SW 1271 (cell line): ENCODE data around the gene SPRR3.

ENCODE experiments used
- DNase-seq, 2 experiments: peaks; one replicate each; lab custom pipeline; 2025; lab: John Stamatoyannopoulos, UW

Gene SPRR3, protein sequence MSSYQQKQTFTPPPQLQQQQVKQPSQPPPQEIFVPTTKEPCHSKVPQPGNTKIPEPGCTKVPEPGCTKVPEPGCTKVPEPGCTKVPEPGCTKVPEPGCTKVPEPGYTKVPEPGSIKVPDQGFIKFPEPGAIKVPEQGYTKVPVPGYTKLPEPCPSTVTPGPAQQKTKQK

DNA sequence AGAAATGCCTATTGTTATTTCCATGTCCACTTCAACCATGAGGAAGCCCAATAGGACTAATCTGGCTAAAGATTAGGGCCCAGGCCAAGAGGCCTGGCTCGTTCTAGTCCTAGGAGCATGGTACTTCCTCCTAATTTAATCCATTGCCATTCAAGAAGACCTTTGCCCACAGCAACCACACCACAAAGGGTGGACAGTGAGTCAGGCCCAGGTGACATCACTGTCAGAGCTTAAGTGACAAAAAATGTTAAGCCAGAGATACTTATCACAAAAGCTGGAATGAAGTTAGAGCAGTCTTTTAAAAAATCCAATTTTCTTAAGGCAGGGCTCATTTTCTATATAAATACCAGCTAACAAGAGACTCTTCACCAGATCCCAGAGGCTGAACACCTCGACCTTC, at the start of gene SPRR3:
Gene SPRR3, plus strand, starts transcription at position 368 of the 400 bp plus-strand sequence. CDS start 1,272 bp downstream, outside the sequence.
- no peak for DNase-seq

DNA sequence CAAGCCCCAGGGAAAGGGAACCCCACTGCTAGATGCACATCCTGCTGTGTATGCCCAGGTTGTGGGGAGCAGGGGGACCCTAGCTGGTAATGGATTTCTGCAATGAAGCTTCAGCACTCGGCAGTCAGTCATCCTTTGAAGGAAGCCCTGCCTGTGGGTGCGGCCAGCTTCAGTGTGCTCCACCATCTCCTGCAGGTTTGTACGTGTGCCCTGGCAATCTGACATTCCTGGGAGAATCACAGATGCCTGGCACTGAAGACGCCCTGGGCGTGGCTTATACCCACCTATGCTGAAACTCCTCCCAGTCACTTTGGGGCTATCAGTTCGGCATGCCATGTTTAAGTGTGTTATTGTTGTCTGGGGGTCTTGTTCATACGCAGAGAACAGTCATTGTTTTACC, 47.8 kb upstream of the SPRR3 start:
- DNase-seq: no peak

DNA sequence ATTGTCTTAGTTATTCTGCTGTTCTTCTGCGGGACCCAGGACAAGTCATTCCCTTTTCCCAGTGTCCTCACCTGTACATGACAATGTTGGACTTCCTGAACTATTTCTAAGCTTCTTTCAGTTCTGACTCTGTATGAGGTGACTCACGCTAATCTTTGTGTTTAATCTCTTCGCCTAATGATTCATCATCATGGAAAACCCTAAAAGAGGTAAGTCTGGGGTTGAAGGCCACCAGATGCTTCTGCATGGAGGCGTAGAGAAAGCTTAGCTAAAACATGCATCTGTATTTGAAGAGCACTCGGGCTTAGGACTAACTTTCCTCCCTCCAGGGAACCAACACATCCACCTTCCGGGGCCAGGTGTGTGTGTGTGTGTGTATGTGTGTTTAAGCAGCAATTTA, 47.1 kb upstream of the SPRR3 start:
- DNase-seq: no peak

- DNase-seq: no peak
Observed at GRCh38 chr1:152957561-152957960, 44.0 kb upstream of the SPRR3 start.

GRCh38 chr1:152959273-152959672, 42.3 kb upstream of the SPRR3 start:
- DNase-seq: no peak

DNA sequence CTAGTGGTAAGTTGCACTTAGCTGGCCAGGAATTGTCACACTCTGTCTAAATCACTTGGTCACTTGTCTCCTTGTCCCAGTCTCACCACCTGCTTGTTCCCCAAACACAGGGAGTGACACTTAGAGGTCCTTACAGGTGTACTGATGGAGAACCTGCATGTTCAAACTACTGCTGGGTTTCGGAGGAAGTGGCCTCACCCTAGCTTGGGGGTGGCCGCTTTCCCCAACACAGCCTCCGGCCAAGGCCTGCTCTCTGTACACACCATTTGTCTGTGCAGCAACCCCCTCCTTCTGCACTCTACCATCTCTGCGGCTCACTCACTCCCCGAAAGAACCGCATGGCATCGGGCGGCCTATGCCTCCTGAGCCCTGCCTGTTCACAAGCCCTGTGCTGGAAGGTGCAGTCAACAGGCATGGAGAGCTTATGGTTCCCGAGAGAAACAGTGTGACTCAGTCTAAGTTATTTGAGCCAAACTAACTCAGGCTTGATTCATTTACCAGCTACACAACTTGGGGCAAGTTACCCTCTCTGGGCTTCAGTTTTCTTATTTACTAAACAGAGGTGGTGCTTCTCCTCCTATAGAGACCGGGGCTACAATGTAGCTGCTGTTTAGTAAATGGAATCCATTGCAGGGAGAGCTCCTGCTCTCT, 41.6 kb upstream of the SPRR3 start:
- no peak for DNase-seq

GRCh38 chr1:152960452-152961044, 41.0 kb upstream of the SPRR3 start:
- no peak for DNase-seq

GRCh38 chr1:152961226-152961891, 40.2 kb upstream of the SPRR3 start:
- no peak for DNase-seq

DNA sequence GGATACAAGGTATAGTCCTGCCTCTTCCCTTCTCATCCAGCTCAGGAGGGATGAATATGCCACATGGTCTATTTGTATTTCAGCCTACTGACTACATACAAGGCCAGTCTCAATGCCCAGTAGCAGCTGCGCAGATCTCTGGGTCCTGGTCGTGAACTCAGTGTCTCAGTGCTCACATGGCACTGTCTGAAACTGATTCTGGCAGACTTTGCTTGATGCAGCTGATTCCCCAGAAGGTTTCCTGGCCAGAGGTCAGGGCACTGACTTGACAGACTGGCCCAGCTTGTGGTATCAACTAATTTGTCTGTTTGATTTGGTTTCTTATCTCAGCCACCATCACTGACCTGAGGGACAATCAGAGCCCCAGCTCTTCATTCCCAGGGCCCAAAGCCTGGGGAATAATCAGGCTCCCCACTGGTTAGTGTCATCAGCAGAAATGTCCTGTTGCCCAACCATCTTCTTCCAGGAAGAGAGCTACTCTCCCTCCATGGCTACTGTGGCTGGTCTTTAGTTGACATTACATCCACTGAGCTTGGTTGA, 38.6 kb upstream of the SPRR3 start:
- no peak for DNase-seq

DNA sequence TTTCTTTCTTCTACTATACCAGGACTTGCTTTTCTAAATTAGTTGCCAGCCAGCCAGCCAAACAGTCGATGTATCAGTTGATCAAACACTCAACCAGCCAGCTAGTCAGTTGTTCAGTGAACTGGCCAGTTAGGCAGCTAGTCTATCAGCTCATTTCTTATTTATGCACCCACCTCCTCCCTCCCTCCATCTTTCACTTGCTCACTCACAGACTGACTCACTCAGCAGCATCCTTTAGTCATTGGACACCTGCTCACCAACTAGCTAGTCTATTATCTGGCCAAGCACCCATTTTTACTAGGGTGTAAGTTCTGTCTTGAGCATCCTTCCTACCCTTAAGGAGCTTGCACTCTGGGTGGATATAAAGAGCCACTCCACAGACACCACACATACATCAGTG, 37.0 kb upstream of the SPRR3 start:
- DNase-seq: no peak

DNA sequence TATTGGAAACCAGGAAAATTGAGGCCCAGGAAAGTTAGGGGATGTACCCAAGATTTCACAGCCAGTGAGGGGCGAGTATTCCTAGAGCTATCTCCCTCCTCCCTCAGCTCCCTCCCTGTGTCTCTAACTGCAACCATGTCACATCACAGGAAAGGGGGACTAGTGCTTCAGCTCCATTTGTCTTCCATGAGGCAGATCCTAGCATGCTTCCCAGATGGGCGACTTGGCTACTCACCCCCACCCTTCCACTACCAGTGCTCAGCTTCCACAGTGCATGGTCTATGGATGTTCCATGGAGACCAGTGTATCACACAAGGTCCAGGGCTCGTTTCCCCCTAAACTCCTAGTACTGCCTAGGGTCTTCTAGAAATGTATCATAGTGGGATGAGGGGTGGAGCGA, 35.7 kb upstream of the SPRR3 start:
- no peak for DNase-seq

DNA sequence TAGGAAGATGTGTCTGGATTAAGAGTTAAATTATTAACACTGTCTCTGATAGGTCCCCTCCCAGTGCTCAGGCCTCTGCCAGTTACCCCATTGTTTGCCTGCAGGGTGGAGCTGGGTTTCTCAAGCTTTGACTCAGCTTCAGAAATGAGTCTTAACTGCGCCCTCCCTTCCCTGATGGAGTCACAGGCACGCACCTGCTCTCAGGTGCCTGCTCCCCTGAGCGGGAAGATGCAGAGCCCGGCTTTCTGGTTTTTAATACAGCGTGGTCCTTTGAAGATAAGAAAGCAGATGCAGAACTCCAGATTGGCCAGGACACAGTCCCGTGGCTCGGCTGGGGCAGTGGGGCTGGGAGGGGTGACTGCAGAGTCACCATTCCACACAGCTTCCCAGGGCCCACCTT, 34.3 kb upstream of the SPRR3 start:
- DNase-seq: no peak

DNA sequence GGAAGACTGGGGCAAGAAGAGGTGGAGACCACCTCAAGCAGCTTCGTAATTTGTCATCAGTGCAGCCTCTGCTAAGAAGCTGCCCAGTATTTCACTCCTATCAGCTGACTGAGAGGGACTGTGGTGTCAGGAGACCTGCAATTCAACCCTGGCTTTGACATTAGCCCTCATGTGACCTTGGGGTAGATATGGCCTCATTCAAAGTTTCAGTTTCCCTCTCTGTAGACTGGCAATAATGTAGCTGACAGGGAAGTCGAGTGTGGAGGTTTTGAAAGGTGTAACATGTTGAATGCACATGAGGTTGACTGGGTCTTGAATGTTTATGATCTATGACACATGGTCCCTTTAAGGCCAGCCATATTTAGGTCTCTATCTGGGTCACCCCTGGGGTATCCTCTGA, 33.3 kb upstream of the SPRR3 start:
- no peak for DNase-seq

GRCh38 chr1:152969036-152969435, 32.5 kb upstream of the SPRR3 start:
- DNase-seq: no peak

GRCh38 chr1:152970495-152970894, 31.1 kb upstream of the SPRR3 start, which contains the start of gene SPRR4:
TSS of gene SPRR4 (plus strand) at chr1:152970648. CDS start at chr1:152971891, 1,243 bp downstream.
- no peak for DNase-seq

DNA sequence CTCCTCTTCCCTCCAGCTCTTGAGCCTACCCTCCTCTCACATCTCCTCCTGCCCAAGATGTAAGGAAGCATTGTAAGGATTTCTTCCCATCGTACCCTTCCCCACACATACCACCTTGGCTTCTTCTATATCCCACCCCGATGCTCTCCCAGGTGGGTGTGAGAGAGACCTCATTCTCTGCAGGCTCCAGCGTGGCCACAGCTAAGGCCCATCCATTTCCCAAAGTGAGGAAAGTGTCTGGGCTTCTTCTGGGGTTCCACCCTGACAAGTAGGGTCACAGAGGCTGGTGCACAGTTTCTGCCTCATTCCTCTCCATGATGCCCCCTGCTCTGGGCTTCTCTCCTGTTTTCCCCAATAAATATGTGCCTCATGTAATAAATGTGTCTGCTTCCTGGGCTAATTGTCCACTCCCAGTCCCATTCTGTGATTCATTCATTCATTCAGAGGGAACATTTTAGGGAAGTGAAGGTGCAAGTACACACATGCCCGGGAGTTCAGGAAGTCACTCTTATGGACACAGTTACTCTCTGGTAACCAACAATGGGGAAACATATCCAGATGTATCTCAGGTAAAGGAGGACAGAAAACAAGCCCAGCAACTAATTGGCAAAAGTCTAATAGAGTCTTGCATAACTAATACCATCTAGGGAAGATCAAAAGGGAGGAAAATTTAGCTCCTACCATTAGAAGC, 29.2 kb upstream of the SPRR3 start:
- no peak for DNase-seq

- no peak for DNase-seq
Observed at GRCh38 chr1:152976688-152977087, 24.9 kb upstream of the SPRR3 start.

DNA sequence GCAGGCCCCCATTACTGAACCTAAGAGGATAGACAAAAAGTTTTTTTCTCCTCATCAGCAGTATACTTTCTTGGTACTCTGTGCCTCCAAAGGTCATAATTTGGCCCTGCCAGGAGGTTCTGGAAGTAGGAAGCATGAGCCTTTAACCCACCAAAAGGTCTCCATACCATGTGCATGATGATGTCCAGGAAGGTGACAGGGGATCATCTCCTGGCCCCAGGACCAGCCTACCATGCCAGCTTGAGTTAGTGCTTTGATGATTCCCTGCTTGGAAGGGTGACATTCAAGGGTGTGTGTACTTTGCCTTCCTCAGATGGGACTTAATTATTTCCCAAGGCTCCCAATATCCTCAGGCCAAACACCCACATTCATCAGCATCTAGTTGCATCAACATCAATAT, 23.9 kb upstream of the SPRR3 start:
- DNase-seq: no peak

- no peak for DNase-seq
Observed at GRCh38 chr1:152980676-152981075, 20.9 kb upstream of the SPRR3 start.

- DNase-seq: no peak
Observed at GRCh38 chr1:152981146-152981871, 20.2 kb upstream of the SPRR3 start.

GRCh38 chr1:152982076-152982475, 19.5 kb upstream of the SPRR3 start:
- no peak for DNase-seq
